Left cardiac atrium (tissue), 4 donors: Measurements from ENCODE around the gene ZSWIM7. TPM values are rescaled to one million over a fixed set of nuclear protein-coding genes. Genes with fewer than 3 reads are reported as not detected.
"Not testable (repeated sequence)": the region's sequence is repeated elsewhere in the genome, so short reads cannot be mapped to it uniquely, and the experiment has no call there.

ENCODE experiments used
- ATAC-seq, 2 donors: fragments of 200-7000 bp; cut with Tn5 transposase; one replicate each; pipeline ENCODE4 v1.9.1; 2020; ENCODE audit warnings: mild to moderate bottlenecking in 2 of 2, moderate library complexity in 2 of 2
- DNase-seq: peaks from one replicate; pipeline ENCODE4 v3.0.0-alpha.2; 2020
- intact Hi-C, 2 donors: fragments of 100-400 bp; cut with DNase I; formaldehyde crosslinking; loops; one replicate each; pipeline versions ENCODE4 v1.14.1 to v1.15.1; 2022 to 2023
- total RNA-seq, 2 donors: library from RNA; stranded (reverse); fragmentation: NEBNext Ultra II Directional; extraction: Animal tissue kit (Norgen Biotek cat#: 25700); gene quantifications; one replicate each; pipeline ENCODE4 v1.2.1, GENCODE V29; 2021
- donor health status: DM: no; HTN: yes; CAD: no.
- donor health status: DM: no; HTN: yes; CAD: no; lungs with severe emphysema.
- donor health status: DM: yes; HTN: yes; CAD: no.
- donor health status: Dilated cardiomyopathy.

Gene ZSWIM7
- total RNA-seq, 2 donors from 2014 or later: 15.8 to 30.1 TPM

DNA sequence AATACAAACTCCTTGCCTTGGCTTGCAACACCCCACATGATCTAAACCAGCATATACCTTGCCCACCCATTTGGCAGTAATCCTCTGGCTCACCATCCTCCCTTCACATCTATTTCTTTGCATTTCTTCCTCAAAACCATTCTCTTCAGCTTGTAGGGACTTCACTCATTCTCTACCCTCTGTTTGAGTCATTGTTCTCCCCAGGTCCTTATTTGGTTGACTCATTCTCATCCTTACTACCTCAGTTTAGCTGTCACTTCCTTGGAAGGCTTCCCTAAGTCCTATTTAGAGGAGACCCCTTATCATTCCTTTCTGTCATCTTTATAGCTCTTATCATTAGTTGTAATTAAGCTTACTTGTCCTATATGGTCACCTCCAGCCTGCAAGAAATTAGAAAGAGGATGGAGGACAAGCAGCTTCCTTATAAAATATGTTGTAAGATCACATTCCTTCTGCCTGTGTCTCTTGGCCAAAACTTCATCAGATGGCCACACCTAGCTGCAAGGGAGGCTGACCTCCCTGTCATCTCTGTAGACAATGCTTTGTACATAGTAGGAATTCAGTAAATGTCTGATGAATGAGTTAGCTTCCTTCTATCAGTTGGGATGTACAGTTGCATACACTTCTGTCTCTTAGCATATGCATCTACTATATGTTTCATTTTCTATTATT lies 1.9 kb upstream of the ZSWIM7 start:
- intact Hi-C loops: no loop called here
- ATAC-seq (no peak), DNase-seq (no peak)

DNA sequence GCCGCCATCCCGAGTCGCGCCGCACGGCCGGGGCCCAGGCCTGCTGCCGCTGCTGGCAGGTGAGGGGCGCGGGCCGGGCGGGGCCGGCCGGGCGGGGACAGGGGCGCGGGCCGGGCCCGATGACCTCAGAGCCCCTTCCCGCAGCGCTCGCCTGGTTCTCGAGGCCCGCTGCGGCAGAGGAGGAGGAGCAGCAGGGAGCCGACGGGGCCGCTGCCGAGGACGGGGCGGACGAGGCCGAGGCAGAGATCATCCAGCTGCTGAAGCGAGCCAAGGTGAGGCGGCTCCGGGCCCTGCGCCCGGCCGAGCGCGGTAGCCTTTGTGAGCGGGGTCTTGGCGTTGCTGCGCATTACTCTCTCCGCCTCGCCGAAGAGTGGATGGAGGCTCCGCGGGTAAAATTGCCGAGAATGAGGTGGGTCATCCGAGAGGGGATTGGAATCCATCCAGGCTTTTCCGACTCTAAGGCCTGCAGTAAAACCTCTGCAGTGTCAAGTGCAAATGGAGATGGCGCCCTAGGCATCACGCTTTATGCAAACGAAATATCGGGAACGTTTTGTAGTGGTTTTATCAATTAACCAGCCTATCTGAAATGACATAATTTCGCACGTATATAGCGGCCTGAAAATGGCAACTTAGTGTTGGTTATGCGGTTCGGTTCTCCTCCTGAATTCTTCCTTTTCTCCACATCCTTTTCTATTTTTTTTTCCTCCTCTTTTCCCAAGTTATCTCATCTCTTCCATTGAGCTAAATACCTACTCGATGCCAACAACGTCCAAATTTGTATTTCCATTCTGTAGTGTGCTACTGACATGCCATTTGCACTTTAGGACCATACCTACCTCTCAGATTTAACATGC lies 697 bp upstream of the ZSWIM7 start:
- peak; percentile 42 to 54 for ATAC-seq

DNA sequence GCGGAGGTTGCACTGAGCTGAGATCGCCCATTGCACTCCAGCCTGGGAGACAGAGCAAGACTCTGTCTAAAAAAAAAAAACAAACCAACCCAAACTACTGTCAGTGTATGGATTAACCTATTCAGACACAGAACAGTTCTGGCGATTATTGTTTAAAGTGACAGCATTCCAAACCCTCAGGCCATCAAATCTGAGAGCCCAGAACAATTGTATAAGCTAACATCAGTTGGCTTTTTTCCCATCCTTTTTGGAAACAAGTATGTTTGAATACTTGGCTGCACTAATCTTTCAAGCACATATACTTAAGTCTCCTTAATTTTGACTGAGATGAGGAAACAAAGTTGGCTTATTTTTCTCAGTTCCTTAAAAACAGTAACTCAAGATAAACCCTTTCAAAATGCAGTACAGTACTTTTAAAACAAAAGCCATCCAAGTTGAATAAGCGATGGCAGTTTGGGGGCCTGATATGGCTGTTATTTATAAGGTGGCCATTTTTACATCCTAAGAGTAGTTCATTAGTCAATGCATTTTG lies 1.4 kb downstream of the ZSWIM7 start:
- DNase-seq (no peak), ATAC-seq (no peak)
- intact Hi-C loops: loop anchor here in 1 of 2 donors (5.0 kb wide), 1 partner anchor 171 kb away; no protein-coding TSS in a partner anchor

More for the DNA sequence above, 697 bp upstream of the ZSWIM7 start:
- intact Hi-C loops: loop anchor here in 1 of 2 donors (5.0 kb wide), 1 partner anchor 173 kb away; no protein-coding TSS in a partner anchor
- DNase-seq: peak; percentile 48

DNA sequence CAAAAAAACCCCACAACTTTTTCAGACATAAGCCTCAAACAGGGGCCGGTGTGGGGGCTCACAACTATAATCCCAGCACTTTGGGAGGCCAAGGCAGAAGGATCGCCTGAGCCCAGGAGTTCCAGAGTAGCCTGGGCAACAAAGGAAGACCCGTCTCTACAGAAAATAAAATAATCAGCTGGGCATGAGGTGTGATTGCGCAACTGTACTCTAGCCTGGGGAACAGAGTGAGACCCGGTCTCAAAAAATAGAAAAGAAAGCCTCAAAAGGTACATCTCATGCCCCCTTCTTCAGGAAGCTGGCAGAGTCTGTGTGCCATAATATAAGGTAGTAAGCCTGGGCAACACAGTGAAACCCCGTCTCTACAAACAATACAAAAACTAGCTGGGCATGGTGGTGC lies 3.2 kb downstream of the ZSWIM7 start:
- intact Hi-C loops: loop anchor here in 1 of 2 donors (5.0 kb wide), 1 partner anchor 169 kb away; no protein-coding TSS in a partner anchor

DNA sequence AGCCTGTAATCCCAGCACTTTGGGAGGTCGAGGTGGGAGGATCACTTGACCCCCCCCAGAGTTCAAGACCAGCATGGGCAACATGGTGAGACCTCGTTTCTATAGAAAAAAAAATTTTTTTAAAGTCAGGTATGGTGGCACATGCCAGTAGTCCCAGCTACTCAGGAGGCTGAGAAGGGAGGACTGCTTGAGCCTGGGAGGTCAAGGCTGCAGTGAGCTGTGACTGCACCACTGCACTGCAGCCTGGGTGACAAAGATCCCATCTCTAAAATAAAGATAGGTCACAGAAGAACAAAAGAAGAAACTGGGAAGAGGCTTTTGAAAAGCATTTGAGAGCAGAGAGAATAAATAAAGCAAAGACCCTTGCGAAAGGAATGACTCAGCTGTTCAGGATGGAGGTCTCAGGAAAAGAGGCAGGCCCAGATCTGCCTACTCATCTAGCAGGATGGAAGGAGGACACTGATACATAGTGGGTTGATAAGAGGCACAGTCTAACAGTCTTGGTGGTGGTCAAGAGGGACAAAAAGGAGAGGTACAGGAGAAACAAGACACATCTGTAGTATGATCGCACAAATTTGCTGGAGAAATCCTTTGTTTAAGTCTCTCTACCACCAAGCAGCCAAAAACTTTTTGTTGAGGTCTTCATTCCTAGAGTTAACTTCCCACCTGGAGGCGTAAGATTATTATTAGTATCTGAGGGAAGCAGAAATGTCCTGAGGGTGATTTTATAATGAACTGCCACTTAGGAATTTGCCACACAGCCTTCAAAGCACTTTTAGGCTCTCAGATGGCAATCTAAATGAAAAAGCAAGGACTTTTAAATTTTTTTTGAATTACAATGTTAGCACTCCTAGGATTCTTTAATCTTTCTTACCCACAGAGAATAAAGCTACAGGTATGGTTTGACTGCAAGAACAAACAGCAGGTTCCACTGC lies 17.6 kb downstream of the ZSWIM7 start:
- intact Hi-C loops: no loop called here
- ATAC-seq (no peak), DNase-seq (no peak)

More for the DNA sequence above, 3.2 kb downstream of the ZSWIM7 start:
- DNase-seq (no peak), ATAC-seq (no peak)

DNA sequence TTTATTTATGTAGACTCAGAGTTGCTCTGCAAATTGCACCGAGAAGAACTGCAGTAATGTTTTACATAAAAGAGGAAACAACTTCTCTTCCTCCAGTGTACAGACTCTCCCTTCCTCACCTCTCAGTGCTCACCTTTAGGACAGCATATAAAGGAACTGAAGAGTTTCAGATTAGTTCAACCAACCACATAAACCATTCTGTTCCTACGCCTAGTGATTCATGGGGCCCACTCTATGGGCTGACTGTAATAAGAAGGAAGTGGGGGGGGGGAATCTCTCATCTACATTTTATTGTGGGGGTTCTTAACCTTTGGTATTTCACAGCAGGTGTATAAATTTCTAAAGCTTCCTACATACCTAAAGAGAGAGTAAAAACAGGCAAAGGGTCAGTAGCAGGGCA lies 18.3 kb downstream of the ZSWIM7 start:
- ATAC-seq (no peak), DNase-seq (no peak)
- intact Hi-C loops: no loop called here

DNA sequence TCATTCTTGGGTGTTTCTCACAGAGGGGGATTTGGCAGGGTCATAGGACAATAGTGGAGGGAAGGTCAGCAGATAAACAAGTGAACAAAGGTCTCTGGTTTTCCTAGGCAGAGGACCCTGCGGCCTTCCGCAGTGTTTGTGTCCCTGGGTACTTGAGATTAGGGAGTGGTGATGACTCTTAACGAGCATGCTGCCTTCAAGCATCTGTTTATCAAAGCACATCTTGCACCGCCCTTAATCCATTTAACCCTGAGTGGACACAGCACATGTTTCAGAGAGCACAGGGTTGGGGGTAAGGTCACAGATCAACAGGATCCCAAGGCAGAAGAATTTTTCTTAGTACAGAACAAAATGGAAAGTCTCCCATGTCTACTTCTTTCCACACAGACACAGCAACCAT lies 20.5 kb downstream of the ZSWIM7 start:
- intact Hi-C loops, DNase-seq, ATAC-seq: not testable (repeated sequence)

DNA sequence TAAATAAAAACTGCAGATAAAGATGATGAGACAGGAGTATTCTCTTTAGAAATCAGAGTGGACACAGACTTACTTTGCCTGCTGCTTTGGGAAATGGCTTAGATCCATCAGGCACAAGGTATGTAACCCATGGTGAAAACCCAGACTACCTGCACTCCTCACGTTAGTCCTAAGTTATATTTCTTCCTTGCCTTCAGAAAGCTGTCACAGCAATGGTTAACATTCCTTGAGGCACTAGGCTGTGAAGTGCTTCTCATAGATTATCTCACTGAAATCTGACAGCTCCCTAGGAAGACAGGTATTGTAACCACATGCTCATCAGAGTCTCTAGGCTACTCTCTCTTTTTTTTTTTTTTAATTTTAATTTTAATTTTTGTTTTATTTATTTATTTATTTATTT lies 20.9 kb downstream of the ZSWIM7 start:
- DNase-seq (no peak), ATAC-seq (no peak)
- intact Hi-C loops: no loop called here

DNA sequence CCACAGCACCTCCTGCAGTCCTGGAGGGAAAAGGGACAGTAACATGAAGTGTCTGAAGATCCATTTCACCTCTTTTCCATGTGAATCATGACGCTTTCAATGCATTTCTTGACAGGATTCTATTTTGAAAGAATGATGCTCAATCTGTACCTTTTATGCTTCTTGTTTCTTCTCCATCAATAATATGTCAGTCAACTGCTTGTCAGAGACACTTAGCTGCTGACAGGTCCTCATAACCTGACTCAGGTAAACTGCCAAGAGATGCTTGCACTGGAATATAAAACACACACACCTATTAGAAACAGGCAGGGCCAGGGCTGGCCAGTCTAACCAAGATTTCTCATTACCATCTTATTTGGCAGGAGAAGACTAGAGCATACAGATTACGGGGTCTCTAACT lies 21.6 kb downstream of the ZSWIM7 start:
- ATAC-seq: no peak
- intact Hi-C loops: no loop called here
- DNase-seq: no peak

DNA sequence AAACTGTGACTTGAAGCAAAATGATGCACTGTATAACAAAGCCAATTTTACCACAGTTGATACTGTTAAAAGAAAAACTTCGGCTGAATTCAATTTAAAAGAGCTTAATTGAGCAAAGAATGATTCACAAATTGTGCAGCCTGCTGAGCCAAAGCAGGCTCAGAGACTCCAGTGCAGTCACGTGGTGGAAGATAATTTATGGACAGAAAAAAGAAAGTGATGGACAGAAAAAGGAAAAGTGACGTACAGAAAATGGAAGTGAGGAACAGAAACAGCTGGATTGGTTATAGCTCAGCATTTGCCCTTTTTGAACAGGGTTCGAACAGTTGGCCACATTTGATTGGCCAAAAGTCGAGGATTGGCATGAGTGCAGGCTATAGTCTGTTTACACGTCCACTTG lies 25.7 kb downstream of the ZSWIM7 start:
- intact Hi-C loops: no loop called here
- DNase-seq (no peak), ATAC-seq (no peak)

DNA sequence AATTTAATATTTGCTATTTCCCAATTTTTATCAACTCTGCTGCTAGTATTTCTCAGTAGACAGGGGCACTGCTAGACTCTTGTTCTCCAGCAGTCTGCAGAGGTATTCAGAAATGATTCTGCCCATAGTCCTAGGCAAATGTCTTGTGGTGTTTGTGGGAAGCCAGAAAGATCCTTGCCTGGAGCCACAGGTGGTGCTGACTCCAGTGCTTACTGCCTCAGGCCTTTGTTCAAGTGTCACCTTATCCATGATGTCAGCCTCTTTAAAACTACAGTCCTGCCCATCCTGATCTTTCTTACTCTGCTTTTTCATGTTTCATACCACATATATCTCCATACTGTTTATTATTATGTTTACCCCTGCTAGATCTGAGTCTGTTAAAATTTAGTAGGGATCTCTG lies 26.5 kb downstream of the ZSWIM7 start:
- ATAC-seq (no peak), DNase-seq (no peak)
- intact Hi-C loops: no loop called here

DNA sequence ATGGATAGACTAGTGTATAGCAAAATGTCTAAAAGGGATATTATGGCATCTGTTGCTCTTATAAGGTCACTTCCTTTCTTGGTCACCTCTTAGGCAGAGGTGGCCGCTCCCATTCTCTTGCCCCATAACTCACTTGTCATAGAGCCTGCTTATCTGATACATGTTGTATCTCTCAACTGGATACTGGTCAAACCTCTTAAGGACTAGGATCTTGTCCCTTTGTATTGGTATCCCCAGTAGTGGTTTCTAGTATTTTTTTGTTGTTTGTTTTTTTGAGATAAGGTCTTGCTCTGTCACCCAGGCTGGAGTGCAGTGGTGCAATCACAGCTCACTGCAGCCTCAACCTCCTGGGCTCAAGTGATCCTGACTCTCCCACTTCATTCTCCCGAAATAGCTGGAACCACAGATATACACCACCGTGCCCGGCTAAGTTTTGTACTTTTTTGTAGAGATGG lies 27.0 kb downstream of the ZSWIM7 start:
- intact Hi-C loops: no loop called here
- ATAC-seq (no peak), DNase-seq (no peak)

DNA sequence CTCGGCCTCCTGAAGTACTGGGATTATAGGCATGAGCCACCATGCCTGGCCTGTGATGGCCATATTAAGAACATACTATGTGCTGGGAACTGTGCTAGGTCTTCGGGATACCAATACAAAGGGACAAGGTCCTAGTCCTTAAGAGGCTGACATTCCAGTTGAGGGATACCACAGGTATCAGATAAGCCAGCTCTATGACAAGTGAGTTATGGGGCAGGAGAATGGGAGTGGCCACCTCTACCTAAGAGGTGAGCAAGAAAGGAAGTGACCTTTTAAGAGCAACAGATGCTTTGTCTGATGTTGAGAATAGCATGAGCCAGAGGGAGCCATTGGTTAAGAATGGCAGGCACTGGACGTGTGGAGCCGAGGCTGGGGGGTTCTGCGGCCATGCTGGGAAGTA lies 27.6 kb downstream of the ZSWIM7 start:
- DNase-seq (no peak), ATAC-seq (no peak)
- intact Hi-C loops: no loop called here

DNA sequence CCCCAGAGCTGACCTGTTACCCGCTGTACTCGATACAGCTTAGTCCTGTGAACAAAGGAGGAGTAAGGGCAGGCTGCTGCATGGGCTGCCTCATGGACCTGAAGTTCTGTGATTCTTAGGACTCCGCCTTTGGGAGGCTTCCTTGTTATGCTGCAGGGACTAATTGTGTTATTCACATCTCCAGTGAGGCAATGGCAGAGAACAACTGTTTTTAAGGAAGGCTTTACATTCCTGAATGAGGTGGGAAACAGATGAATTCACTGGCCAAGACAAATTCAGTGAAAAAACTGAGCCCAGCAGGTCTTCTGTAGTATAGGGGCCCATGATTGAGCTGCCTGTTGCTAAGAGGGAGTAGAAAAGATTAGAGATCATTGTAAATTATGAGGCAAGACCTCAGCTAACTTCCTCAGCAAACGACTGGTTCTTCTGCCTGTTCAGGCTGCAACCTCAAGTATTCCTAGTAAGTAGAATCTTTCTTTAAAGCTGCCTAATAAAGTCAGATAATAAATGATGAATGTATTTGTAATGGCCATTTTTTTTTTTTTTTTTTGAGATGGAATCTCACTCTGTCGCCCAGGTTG lies 28.3 kb downstream of the ZSWIM7 start:
- intact Hi-C loops: no loop called here
- ATAC-seq (no peak), DNase-seq (no peak)

DNA sequence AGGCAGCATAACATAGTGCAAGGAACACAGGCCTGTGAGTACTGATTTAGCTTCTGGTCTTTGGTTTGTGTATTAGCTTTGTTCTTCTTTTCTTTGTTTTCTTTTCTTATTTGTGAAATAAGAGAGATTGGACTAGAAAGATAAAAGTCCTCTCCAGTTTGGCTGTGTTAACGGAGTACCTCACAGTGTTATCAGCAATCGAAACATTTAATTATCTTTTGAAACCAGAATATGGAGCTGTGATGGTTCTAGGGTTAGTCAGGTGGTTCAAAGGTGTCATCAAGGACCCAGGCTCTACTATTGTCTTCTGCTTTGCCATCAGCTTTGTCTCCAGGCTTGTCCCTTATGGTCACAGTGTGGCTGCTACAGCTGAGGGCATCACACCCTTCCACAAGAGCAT lies 29.0 kb downstream of the ZSWIM7 start:
- intact Hi-C loops: no loop called here
- ATAC-seq (no peak), DNase-seq (no peak)

DNA sequence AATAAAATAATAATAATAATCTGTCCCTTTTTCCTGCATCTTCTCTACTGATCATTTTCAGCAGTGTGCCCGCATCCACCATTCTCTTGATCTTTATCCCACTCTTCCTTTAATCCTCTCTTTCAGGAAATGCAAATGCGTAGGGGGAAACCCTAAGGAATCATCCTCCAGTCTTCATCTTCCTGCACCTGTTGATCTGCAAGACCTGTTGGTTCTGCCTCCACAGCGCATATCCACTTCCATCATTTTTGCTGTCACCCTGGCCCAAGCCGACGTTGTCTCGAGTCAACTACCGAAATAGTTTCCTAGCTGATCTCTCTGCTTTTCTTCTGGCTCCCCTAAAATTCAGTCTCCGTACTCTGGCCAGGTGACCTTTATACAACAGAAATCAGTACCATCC lies 30.0 kb downstream of the ZSWIM7 start:
- ATAC-seq (no peak), DNase-seq (no peak)
- intact Hi-C loops: no loop called here

DNA sequence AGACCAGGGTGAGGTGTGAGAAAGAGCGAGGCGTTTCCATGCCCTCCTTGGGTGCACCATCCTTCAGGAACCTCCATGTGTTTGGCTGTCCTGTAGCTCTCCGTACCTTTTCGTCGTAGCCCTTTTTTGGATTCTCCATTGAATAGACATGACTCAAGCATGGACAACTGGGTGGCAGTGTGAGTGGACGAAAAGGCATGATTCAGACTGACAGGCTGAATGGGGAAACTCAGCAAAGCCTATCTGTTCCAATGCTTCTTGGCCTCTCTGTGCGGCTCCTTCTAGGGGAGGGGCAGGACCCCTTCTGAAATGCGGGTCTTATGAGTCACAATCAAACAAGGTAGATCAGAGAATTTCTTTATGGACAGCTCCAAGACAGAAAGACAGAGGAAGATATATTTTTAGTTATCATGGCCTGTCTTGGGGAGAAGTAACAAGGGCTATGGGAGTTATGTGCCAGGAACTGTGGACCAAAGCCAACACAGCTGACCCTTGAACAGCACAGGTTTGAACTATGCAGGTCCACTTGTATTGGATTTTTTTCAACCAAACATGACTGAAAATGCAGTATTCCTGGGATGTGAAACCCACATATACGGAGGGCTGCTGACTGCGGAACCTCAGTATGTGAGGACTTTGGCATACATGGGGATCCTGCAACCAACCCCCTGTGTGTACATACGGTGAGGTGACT lies 31.7 kb downstream of the ZSWIM7 start:
- intact Hi-C loops: no loop called here
- ATAC-seq (no peak), DNase-seq (no peak)

DNA sequence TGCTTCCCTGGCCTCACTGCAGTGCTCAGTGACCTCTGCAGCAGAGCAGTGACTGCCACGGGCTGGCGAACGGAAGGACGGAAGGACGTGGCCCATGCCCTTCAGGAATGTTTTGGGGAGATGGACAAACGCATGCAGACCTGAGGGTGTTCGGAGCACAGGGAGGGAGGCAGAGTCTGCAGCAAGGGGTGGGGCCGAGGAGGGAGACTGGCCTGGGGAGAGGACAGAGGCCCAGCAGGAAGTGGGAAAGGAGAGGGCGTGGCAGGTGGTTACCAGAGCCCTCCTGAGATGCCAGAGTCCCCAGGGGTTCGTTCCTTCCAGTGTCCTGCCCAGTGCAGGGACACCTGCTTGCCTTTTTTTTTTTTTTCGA lies 32.6 kb downstream of the ZSWIM7 start:
- no peak for DNase-seq
- ATAC-seq: peak in 1 of 2 donors; percentile 56
- intact Hi-C loops: no loop called here
